T1000 (cell line): ENCODE results near the gene PTRHD1.
A peak's percentile ranks its signal among the peaks of the same experiment; 100 is the strongest.

ENCODE experiments used
- DNase-seq: peaks from one replicate; lab custom pipeline; 2025; ENCODE audit warnings: mixed read lengths; lab: John Stamatoyannopoulos, UW

The PTRHD1 gene

GRCh38 chr2:24792874-24793760 is at the start of gene PTRHD1, which contains the start of gene CENPO:
TSS of gene PTRHD1 (minus strand) at chr2:24793391. CDS start at chr2:24793377, 14 bp downstream.
TSS of gene CENPO (plus strand) at chr2:24793425. CDS start at chr2:24793920, 495 bp downstream.
- DNase-seq = peak; percentile 98

GRCh38 chr2:24842081-24843050 is 49.2 kb upstream of the PTRHD1 start:
- no peak for DNase-seq

GRCh38 chr2:24840962-24841945 is 48.1 kb upstream of the PTRHD1 start:
- no peak for DNase-seq

GRCh38 chr2:24840164-24840869 is 47.1 kb upstream of the PTRHD1 start:
- DNase-seq = no peak

- DNase-seq = no peak
These were observed 46.5 kb upstream of the PTRHD1 start for GRCh38 chr2:24839729-24840128.

- no peak for DNase-seq
These were observed 45.4 kb upstream of the PTRHD1 start for GRCh38 chr2:24838541-24838940.

GRCh38 chr2:24837996-24838513 is 44.9 kb upstream of the PTRHD1 start:
- no peak for DNase-seq

- no peak for DNase-seq
These were observed 43.5 kb upstream of the PTRHD1 start for GRCh38 chr2:24836706-24837105.

GRCh38 chr2:24836206-24836605 is 43.0 kb upstream of the PTRHD1 start:
- DNase-seq = no peak

- peak; percentile 10 for DNase-seq
These were observed 42.2 kb upstream of the PTRHD1 start for GRCh38 chr2:24835411-24835810.

- no peak for DNase-seq
These were observed 41.7 kb upstream of the PTRHD1 start for GRCh38 chr2:24834733-24835395.

- no peak for DNase-seq
These were observed 40.9 kb upstream of the PTRHD1 start for GRCh38 chr2:24833821-24834732.

GRCh38 chr2:24832931-24833701 is 39.9 kb upstream of the PTRHD1 start:
- no peak for DNase-seq

GRCh38 chr2:24832521-24832920 is 39.3 kb upstream of the PTRHD1 start:
- no peak for DNase-seq

- DNase-seq = no peak
These were observed 38.9 kb upstream of the PTRHD1 start for GRCh38 chr2:24832073-24832461.

GRCh38 chr2:24831221-24832072 is 38.3 kb upstream of the PTRHD1 start:
- DNase-seq = no peak

GRCh38 chr2:24830786-24831185 is 37.6 kb upstream of the PTRHD1 start:
- DNase-seq = no peak
